MM.1S (cell line): ENCODE data around the gene EGLN1.
"Not testable (repeated sequence)": the region's sequence is repeated elsewhere in the genome, so short reads cannot be mapped to it uniquely, and the experiment has no call there.

Experiments used
- EZH2phosphoT487 ChIP-seq: fragments of 300-600 bp; sonication (generic); IDR thresholded peaks from 2 replicates; pipeline ENCODE4 v1.6.1; 2018; ENCODE audit warnings: antibody characterized with exemption, low read length
- TF ChIP-seq, protein P1 (sequence below): fragments of 300-600 bp; sonication (generic); IDR thresholded peaks from 2 replicates; pipeline ENCODE4 v1.5.1; 2016; ENCODE audit warnings: antibody characterized with exemption, low read length, mixed read lengths

DNA sequence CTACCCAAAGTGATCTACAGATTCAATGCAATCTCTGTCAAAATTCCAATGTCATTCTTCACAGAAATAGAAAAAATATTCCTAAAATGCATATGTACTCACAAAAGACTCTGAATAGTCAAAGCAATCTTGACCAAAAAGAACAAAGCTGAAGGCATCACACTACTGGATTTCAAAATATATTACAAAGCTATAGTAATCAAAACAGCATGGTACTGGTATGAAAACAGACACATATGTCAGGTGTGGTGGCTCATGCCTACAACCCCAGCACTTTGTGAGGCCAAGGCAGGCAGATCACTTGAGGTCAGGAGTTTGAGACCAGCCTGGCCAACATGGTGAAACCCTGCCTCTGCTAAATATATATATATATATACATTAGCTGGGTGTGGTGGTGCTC is 35.9 kb upstream of the EGLN1 start:
- TF ChIP-seq, protein P1, sequence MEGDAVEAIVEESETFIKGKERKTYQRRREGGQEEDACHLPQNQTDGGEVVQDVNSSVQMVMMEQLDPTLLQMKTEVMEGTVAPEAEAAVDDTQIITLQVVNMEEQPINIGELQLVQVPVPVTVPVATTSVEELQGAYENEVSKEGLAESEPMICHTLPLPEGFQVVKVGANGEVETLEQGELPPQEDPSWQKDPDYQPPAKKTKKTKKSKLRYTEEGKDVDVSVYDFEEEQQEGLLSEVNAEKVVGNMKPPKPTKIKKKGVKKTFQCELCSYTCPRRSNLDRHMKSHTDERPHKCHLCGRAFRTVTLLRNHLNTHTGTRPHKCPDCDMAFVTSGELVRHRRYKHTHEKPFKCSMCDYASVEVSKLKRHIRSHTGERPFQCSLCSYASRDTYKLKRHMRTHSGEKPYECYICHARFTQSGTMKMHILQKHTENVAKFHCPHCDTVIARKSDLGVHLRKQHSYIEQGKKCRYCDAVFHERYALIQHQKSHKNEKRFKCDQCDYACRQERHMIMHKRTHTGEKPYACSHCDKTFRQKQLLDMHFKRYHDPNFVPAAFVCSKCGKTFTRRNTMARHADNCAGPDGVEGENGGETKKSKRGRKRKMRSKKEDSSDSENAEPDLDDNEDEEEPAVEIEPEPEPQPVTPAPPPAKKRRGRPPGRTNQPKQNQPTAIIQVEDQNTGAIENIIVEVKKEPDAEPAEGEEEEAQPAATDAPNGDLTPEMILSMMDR = not testable (repeated sequence)
- not testable (repeated sequence) for TF ChIP-seq EZH2phosphoT487
